Lung microvascular endothelial cell (primary cell): ENCODE results near the gene NOP53. TPM values are rescaled to one million over a fixed set of nuclear protein-coding genes. Genes with fewer than 3 reads are reported as not detected.
"Not testable (repeated sequence)": the region's sequence is repeated elsewhere in the genome, so short reads cannot be mapped to it uniquely, and the experiment has no call there.

Source experiments
- DNase-seq, 2 donors: peaks; one replicate each; pipeline versions ENCODE4 v3.0.0 to v3.0.0-alpha.2; 2010; ENCODE audit warnings: low read depth in 2 of 2
- total RNA-seq: library from RNA; depleted of rRNA; stranded (reverse); fragments of >200 nt; gene quantifications from 2 replicates; pipeline ENCODE4 v1.2.1, GENCODE V29; 2014

NOP53 gene
- total RNA-seq, 1 donor from 2014 or later, result 115 TPM

- DNase-seq, result no peak
Measured at GRCh38 chr19:47754206-47755064, 9.1 kb downstream of the NOP53 start.

DNA sequence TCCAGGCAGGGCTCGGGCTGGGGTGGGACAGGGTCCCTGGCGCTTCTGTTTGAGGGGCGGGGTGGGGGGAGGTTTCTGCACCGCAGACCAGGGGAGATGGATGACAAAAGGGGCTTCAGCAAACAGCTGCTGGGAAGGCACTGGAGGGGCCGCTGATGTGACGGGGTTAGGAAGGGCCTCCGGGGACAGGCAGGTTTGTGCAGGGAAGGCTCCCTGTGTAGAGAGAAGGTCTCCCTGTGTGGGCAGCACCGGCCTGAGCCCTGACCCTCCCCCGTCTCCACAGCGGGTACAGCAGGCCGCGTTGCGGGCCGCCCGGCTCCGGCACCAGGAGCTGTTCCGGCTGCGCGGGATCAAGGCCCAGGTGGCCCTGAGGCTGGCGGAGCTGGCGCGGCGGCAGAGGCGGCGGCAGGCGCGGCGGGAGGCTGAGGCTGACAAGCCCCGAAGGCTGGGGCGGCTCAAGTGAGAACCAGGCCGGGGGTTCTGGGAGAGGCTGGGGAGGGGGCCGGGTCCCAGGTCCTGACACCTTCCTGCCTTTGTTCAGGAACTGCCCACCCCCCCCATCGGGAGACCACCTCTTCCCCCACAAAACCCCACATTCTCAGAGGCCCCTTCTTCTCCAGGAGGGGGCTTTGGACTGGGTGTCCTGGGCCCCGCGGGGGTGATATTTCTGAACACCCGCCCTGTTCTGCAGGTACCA, 9.9 kb downstream of the NOP53 start:
- no peak for DNase-seq

DNA sequence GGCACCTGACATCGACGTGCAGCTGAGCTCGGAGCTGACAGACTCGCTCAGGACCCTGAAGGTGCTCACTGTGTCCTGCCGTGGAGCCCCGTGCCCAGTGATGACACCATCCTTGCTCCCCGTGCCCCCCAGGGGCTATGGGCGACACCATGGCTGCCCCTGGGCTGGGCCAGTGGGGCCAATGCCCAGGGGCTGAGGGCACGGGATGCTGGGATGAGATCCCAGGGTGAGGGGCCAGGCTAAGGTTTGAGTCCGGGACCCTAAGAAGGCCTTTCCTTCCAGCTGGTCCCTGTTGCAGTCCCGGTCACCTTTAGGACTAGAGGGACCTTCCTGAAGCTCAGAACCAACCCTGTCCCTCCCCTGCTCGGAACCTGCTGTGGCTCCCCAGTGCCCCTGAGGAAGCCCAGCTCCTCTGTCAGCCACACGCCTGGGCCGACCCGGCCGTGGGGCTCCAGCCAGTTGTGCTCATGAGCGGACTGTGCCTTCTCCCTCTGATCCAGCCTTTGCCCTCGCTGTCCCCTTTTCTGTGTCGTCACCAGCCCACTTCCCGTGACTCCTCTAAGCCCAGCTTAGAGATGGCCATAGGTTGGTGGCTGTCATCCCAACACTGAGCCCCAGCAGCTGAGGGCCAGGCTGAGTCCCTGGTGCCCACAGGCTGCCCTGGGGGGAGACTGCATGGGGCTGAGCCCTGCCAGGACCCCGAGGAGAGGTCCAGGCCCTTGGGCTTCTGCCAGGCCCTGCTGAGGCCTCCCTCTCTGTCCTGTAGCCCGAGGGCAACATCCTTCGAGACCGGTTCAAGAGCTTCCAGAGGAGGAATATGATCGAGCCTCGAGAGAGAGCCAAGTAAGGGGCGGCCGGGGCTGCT, 10.6 kb downstream of the NOP53 start:
- DNase-seq, result no peak

GRCh38 chr19:47756627-47756929, 11.2 kb downstream of the NOP53 start:
- no peak for DNase-seq

GRCh38 chr19:47756953-47757608, 11.7 kb downstream of the NOP53 start:
- no peak for DNase-seq

GRCh38 chr19:47757617-47758442, 12.5 kb downstream of the NOP53 start:
- no peak for DNase-seq

GRCh38 chr19:47758443-47758804, 13.1 kb downstream of the NOP53 start:
- no peak for DNase-seq

- no peak for DNase-seq
Measured at GRCh38 chr19:47760632-47760999, 15.3 kb downstream of the NOP53 start.

DNA sequence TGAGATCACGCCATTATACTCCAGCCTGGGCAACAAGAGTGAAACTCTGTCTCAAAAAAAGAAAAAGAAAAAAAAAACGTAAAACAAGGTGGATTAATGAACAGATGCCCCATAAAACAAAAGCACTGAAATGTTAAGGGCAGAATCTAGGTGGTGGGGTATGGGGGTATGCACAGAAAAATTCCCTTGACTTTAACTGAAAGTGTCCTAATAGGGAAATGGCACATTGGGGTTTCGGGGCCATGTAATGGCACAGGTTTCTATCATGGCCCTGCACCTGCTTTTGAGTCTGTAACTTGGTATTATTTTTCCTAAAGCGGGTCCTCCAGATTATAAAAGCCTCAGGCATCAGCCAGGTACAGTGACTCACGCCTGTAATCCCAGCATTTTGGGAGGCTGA, 16.2 kb downstream of the NOP53 start:
- DNase-seq, result no peak

DNA sequence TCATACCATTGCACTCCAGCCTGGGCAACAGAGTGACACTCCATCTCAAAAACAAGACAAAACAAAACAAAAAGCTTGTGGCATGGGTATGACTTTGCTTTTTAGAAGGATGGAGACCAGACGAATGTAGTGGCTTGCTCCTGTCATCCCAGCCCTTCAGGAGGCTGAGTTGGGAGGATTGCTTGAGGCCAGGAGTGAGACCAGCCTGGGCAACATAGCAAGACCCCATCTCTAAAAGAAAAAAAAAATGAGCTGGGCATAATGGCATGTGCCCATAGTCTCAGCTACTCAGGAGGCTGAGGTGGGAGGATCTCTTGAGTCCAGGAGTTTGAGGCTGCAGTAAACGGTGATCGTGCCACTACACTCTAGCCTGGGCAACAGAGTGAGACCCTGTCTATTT, 16.8 kb downstream of the NOP53 start:
- DNase-seq, result no peak

DNA sequence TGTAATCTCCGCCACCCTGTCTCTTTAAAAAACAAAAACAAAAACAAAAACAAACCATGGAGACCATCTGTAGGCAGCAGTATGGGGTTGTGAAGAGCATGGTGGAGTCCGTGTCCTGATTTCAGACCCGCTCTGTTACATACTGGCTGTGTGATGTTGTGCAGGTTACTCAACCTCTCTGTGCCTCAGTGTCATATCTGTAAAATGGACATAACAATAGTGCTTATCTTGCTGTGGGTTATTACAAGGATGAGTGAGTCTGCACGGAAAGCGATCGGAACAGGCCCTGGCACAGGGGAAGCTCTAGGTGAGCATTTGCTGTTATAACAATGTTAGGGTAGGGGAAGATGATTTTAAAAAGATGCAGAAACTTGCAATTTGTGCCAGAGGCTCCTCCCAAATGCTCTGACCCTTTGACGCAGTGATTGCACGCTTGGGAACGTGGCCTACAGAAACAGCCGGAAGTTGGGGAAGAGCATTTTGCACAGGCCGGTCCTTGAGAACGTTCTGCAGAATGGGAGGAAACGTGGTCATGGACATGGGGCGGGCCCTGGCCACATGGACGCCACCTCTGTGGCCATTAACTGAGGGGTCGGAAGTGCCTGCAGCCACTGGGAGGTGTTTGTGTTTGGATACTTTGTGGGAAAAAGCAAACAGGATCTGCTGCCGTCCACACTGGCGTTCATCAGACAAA, 17.4 kb downstream of the NOP53 start:
- peak; percentile 76 to 83 for DNase-seq

GRCh38 chr19:47764705-47765104, 19.4 kb downstream of the NOP53 start:
- not testable (repeated sequence) for DNase-seq

DNA sequence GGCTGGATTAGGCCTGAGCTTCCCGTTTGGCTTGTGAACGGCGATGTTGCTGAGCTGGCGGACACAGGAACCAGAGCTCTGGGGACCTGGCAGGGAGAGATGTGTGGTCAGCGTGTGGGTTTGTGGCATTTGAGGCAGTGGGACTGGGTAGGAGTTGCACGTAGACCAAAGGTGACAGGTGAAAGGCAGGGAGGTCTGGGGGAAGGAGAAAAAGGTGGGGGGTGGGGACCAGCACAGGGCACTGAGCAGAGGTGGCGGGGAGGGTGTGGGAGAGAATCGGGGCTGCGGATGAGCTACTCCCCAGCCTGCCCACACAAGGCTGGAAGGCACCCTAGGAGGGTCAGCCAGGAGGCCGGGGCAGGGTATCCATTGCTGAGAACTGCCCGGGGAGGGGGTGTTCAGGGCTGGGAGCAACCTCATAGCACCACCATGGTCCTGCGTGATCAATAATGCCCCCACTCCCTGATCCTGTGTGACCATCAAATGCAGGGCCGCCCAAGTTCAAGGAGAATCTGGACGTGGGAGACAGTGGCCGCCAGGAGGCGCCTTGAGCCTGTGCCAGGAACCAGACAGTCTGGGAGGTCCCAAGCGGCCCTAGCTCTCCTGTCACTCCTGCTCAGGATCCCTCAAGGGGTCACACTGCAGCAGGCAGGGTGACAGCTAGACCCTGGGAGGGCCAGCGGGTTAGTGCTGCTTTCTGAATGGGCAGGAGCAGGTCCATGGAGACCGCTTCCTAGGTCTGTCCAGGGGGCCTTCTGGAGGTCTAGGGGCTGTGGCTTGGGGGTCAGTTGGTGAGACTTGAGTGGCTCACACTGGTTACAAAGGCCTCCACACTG, 20.4 kb downstream of the NOP53 start:
- DNase-seq, result peak; percentile 62 to 84

DNA sequence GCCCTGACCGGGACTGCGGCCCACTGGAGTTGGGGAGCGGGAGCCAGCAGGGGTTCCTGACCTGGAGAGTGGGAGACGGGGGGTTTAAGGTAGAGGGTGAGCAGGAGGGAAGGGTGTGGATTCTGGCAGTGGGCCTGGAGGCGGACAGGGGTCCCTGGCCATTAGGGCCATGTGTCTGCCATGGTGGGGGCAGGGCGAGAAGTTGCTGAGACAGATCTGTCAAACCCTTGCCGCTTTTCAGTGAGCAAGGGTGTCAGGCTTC, 20.9 kb downstream of the NOP53 start:
- DNase-seq, result no peak

GRCh38 chr19:47766670-47767069, 21.3 kb downstream of the NOP53 start:
- DNase-seq, result no peak

- no peak for DNase-seq
Measured at GRCh38 chr19:47767349-47767748, 22.0 kb downstream of the NOP53 start.

- DNase-seq, result no peak
Measured at GRCh38 chr19:47768604-47769003, 23.3 kb downstream of the NOP53 start.

DNA sequence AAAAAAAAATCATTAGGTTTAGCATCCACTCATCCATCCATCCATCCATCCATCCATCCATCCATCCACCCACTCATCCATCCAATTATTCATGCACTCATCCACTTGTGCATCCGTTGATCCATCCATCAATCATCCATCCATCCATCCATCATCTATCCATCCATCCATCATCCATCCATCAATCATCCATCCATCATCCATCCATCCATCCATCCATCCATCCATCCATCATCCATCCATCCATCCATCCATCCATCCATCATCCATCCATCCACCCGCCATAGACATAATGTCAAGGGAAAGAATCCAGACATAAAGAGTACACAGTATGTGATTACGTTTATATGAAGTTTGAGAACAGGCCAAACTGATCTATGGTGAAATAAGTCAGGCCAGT, 24.2 kb downstream of the NOP53 start:
- no peak for DNase-seq

DNA sequence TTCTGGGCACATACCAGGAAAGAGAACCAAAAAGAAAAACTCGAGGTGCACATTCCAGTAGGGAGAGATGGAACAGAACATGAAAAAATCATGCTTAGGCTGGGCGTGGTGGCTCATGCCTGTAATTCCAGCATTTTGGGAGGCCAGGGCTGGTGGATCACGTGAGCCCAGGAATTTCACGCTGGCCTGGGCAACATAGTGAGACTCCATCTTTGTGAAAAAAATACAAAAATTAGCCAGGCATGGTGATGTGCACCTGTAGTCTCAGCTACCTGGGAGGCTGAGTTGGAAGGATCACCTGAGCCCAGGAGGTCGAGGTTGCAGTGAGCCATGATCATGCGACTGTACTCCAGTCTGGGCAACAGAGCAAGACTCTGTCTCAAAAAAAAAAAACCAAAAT, 25.9 kb downstream of the NOP53 start:
- DNase-seq, result not testable (repeated sequence)

DNA sequence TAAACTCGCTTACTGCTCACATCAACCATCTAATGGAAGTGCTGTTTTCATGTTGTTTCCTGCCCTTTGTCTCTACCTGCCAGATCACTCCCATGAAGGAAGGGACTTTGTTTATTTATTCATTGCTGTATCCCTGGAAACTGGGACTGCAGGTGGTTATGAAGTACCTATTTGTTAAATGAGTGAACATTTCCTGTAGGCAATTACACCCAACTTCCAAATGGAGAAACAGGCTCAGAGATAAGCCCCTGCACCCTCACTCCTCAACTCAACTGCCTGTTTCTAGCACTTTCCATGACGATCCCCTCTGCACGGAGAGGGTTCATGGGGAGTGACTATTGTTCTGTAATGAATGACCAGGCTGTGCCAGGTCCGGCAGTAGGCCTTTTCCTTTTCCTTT, 31.2 kb downstream of the NOP53 start:
- DNase-seq, result peak; percentile 61 to 94
